Hepatocyte (in vitro differentiated cells): ENCODE data around the gene ADGB. TPM values are rescaled to one million over a fixed set of nuclear protein-coding genes. Genes with fewer than 3 reads are reported as not detected.

Experiments
- DNase-seq: peaks from one replicate; pipeline ENCODE4 v3.0.0-alpha.2; 2016; ENCODE audit warnings: low spot score
- H2AFZ ChIP-seq: fragments of 200-600 bp; sonication (generic); 2 replicates; pipeline ENCODE4 v1.6.0; 2016; ENCODE audit warnings: antibody characterized with exemption, mild to moderate bottlenecking
- H3K27ac ChIP-seq: fragments of 200-600 bp; sonication (generic); 2 replicates; pipeline ENCODE4 v1.5.1; 2016; ENCODE audit warnings: mild to moderate bottlenecking
- H3K27me3 ChIP-seq: fragments of 200-600 bp; sonication (generic); 2 replicates; pipeline ENCODE4 v1.6.1; 2016
- H3K36me3 ChIP-seq: fragments of 200-600 bp; sonication (generic); replicated peaks from 2 replicates; pipeline ENCODE4 v1.5.1; 2016; ENCODE audit warnings: low read depth; ENCODE audit not compliant: insufficient read depth
- H3K4me1 ChIP-seq: fragments of 200-600 bp; sonication (generic); 2 replicates; pipeline ENCODE4 v1.5.1; 2016; ENCODE audit warnings: mild to moderate bottlenecking, moderate library complexity; ENCODE audit not compliant: insufficient read depth
- H3K4me2 ChIP-seq: fragments of 200-600 bp; sonication (generic); 2 replicates; pipeline ENCODE4 v1.6.0; 2016
- H3K4me3 ChIP-seq: fragments of 200-600 bp; sonication (generic); 2 replicates; pipeline ENCODE4 v1.5.1; 2016; ENCODE audit warnings: mild to moderate bottlenecking
- H3K79me2 ChIP-seq: fragments of 200-600 bp; sonication (generic); 2 replicates; pipeline ENCODE4 v1.6.0; 2017; ENCODE audit warnings: mild to moderate bottlenecking
- H3K9me2 ChIP-seq: fragments of 200-600 bp; sonication (generic); replicated peaks from 2 replicates; pipeline ENCODE4 v1.6.0; 2017; ENCODE audit warnings: mild to moderate bottlenecking; ENCODE audit not compliant: insufficient read depth
- H3K9me3 ChIP-seq: fragments of 200-600 bp; sonication (generic); 2 replicates; pipeline ENCODE4 v1.5.1; 2016; ENCODE audit warnings: low read depth, mild to moderate bottlenecking
- H4K20me1 ChIP-seq: fragments of 200-600 bp; sonication (generic); 2 replicates; pipeline ENCODE4 v1.6.0; 2016; ENCODE audit warnings: mild to moderate bottlenecking; ENCODE audit not compliant: insufficient read depth, poor library complexity, severe bottlenecking
- CTCF ChIP-seq: fragments of 200-600 bp; sonication (generic); IDR thresholded peaks from 2 replicates; pipeline ENCODE4 v1.5.1; 2016; ENCODE audit warnings: antibody characterized with exemption, mild to moderate bottlenecking; ENCODE audit not compliant: poor library complexity
- EZH2 ChIP-seq: fragments of 200-600 bp; sonication (generic); IDR thresholded peaks from 2 replicates; pipeline ENCODE4 v1.6.1; 2016; ENCODE audit warnings: antibody characterized with exemption, mild to moderate bottlenecking, borderline replicate concordance
- EZH2phosphoT487 ChIP-seq: fragments of 200-600 bp; sonication (generic); IDR thresholded peaks from one replicate; pipeline ENCODE4 v1.6.1; 2018; ENCODE audit warnings: antibody characterized with exemption, mild to moderate bottlenecking, low read depth, moderate library complexity; ENCODE audit not compliant: unreplicated experiment, severe bottlenecking
- whole genome bisulfite sequencing: methylation state at CpG from one replicate; pipeline ENCODE4 v1.1.6; 2016; ENCODE audit warnings: low lambda C conversion rate; ENCODE audit errors: missing lambda C conversion rate; 5-methylcytosine and 5-hydroxymethylcytosine counted together
- polyA plus RNA-seq: library from polyadenylated mRNA; unstranded; fragments of >200 nt; fragmentation: Nextera tagmentation; extraction: Ambion mirVana; gene quantifications from 2 replicates; pipeline ENCODE4 v1.2.1, GENCODE V29; 2016
- small RNA-seq: library from RNA; depleted of rRNA; stranded (forward); fragments of <200 nt; gene quantifications from one replicate; pipeline ENCODE3, GENCODE V24; 2014
- total RNA-seq: library from RNA; depleted of rRNA; stranded (reverse); fragments of >200 nt; gene quantifications from 2 replicates; pipeline ENCODE4 v1.2.3, GENCODE V29; 2014

The ADGB gene
- total and polyA plus RNA-seq, 2 experiments from 2014 or later, result 0.33 TPM; not detected in 1

GRCh38 chr6:146864885-146865284 lies 266.1 kb downstream of the ADGB start:
- Histone ChIP-seq H3K36me3 (no peaks in the 10 kb centered on the region), H3K4me3 (no peak overlapping the region), H3K4me1 (no peaks in the 10 kb centered on the region), H3K4me2 (no peak overlapping the region), H3K27me3 (no peaks in the 10 kb centered on the region), H2AFZ (no peak overlapping the region), H3K9me3 (no peaks in the 10 kb centered on the region), H3K27ac (no peak overlapping the region), H3K9me2 (no peaks in the 10 kb centered on the region), H3K79me2 (no peaks in the 10 kb centered on the region), H4K20me1 (no peaks in the 10 kb centered on the region)
- no peak for DNase-seq
- WGBS, result 100% methylated on average over 2 of the region's 2 CpGs
- no peak for TF ChIP-seq CTCF
- no peak for TF ChIP-seq EZH2phosphoT487
- no peak for TF ChIP-seq EZH2

Small RNA genes within 50 kb of the gene (small RNA-seq; reads per million reads assigned to genes)
- gene RNU6-906P, result not detected

Other genes starting within 250 kb of the ADGB start
- gene RAB32, start 55.1 kb upstream of the ADGB start, total RNA-seq, result 97.5 and 100 TPM in 2 replicates
- 121 and 127 TPM in 2 replicates for gene RAB32, start 55.1 kb upstream of the ADGB start, polyA plus RNA-seq